ENCODE data around the gene CXCL9. TPM values are rescaled to one million over a fixed set of nuclear protein-coding genes. Genes with fewer than 3 reads are reported as not detected.
A peak's percentile ranks its signal among the peaks of the same experiment; 100 is the strongest.
"Not testable (repeated sequence)": the region's sequence is repeated elsewhere in the genome, so short reads cannot be mapped to it uniquely, and the experiment has no call there.

The CXCL9 gene
- polyA plus RNA-seq, 1 donor: 2.8 TPM

GRCh38 chr4:75998525-75999147 is 8.7 kb downstream of the CXCL9 start:
- H3K9me3 ChIP-seq (ENCODE audit: control insufficient read depth, low read depth, low read length); H3K27me3 ChIP-seq (ENCODE audit: control insufficient read depth, insufficient read depth, low read length); DNase-seq; H3K4me3 ChIP-seq (ENCODE audit: low read length); H3K36me3 ChIP-seq (ENCODE audit: control insufficient read depth, insufficient read depth, low read length); H3K27ac ChIP-seq (ENCODE audit: low read length): not testable (repeated sequence)
- WGBS (ENCODE audit: insufficient coverage, low lambda C conversion rate): no CpG with 5 or more reads among the region's 2 CpGs
- peaks cover 22% of the 10 kb centered on the region for H3K4me1 ChIP-seq (ENCODE audit: control insufficient read depth, insufficient read depth, low read length)

DNA sequence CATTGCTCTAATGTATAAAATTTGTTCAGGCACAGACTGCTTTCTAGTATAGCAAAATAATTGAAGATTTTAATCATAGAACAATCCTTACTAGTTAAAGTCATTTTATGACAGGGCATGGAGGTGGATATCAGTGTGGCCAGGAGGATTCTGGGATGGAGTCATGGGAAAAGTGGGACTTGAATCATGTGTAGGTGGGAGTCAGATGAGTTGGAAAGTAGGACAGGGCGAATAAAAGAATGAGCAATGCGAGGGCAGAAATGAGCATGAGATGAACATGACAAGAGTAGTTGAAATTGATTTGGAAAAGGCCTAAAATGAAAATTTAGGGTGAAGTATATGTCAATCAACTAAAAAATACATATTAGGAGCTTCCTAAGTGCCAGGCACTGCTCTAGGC is 9.4 kb downstream of the CXCL9 start:
- Histone ChIP-seq H3K4me1 (ENCODE audit: control insufficient read depth, insufficient read depth, low read length) (peaks cover 22% of the 10 kb centered on the region), H3K27me3 (ENCODE audit: control insufficient read depth, insufficient read depth, low read length) (no peaks in the 10 kb centered on the region), H3K4me3 (ENCODE audit: low read length) (no peak overlapping the region), H3K9me3 (ENCODE audit: control insufficient read depth, low read depth, low read length) (no peaks in the 10 kb centered on the region), H3K27ac (ENCODE audit: low read length) (no peak overlapping the region), H3K36me3 (ENCODE audit: control insufficient read depth, insufficient read depth, low read length) (no peaks in the 10 kb centered on the region)
- WGBS (ENCODE audit: insufficient coverage, low lambda C conversion rate): 93% methylated on average over 2 of the region's 2 CpGs
- DNase-seq: no peak

GRCh38 chr4:75997081-75997480 is 10.2 kb downstream of the CXCL9 start:
- DNase-seq: peak in 1 of 2 donors; percentile 59
- no peak overlapping the region for H3K4me3 ChIP-seq (ENCODE audit: low read length)
- no peaks in the 10 kb centered on the region for H3K9me3 ChIP-seq (ENCODE audit: control insufficient read depth, low read depth, low read length)
- peaks cover 17% of the 10 kb centered on the region for H3K4me1 ChIP-seq (ENCODE audit: control insufficient read depth, insufficient read depth, low read length)
- H3K27ac ChIP-seq (ENCODE audit: low read length): no peak overlapping the region
- 80% methylated on average over 1 of the region's 1 CpG for WGBS (ENCODE audit: insufficient coverage, low lambda C conversion rate)
- H3K27me3 ChIP-seq (ENCODE audit: control insufficient read depth, insufficient read depth, low read length): no peaks in the 10 kb centered on the region
- no peaks in the 10 kb centered on the region for H3K36me3 ChIP-seq (ENCODE audit: control insufficient read depth, insufficient read depth, low read length)

DNA sequence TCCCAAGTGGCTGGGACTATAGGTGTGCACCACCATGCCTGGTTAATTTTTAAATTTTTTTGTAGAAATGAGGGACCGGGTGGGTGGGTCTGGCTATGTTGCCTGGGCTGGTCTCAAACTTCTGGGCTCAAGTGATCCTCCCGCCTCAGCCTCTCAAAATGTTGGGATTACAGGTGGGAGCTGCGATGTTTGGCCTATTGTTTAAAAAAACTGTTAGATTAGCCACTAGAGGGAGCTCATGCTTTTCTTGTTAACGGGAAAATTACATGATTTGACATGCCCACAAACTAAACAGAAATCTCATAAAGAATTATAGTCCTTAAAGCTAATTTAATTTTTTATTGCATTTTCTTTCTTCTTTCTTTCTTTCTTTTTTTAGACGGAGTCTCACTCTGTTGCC is 11.6 kb downstream of the CXCL9 start:
- WGBS (ENCODE audit: insufficient coverage, low lambda C conversion rate): 0% methylated on average over 1 of the region's 5 CpGs
- Histone ChIP-seq H3K27me3 (ENCODE audit: control insufficient read depth, insufficient read depth, low read length) (no peaks in the 10 kb centered on the region), H3K27ac (ENCODE audit: low read length) (no peak overlapping the region), H3K4me1 (ENCODE audit: control insufficient read depth, insufficient read depth, low read length) (peaks cover 11% of the 10 kb centered on the region), H3K9me3 (ENCODE audit: control insufficient read depth, low read depth, low read length) (no peaks in the 10 kb centered on the region), H3K4me3 (ENCODE audit: low read length) (no peak overlapping the region), H3K36me3 (ENCODE audit: control insufficient read depth, insufficient read depth, low read length) (no peaks in the 10 kb centered on the region)
- peak in 1 of 2 donors; percentile 34 for DNase-seq

DNA sequence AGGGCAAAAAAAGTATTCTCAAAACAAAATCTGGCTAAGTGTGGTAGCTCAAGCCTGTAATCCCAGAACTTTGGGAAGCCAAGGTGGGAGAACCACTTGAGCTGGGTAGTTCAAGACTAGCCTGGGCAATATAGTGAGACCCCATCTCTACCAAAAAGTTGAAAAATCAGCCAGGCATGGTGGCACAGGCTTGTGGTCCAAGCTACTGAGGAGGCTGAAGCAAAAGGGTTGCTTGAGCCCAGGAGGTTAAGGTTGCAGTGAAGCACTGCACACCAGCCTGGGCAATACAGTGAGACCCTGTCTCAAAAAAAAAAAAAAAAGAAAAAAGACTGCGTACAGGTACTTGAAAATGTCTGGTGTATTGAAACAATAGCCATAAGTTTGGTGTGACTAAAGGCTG is 14.8 kb downstream of the CXCL9 start:
- Histone ChIP-seq H3K27ac (ENCODE audit: low read length) (no peak overlapping the region), H3K4me1 (ENCODE audit: control insufficient read depth, insufficient read depth, low read length) (peaks cover 3% of the 10 kb centered on the region), H3K4me3 (ENCODE audit: low read length) (no peak overlapping the region), H3K27me3 (ENCODE audit: control insufficient read depth, insufficient read depth, low read length) (no peaks in the 10 kb centered on the region), H3K36me3 (ENCODE audit: control insufficient read depth, insufficient read depth, low read length) (no peaks in the 10 kb centered on the region), H3K9me3 (ENCODE audit: control insufficient read depth, low read depth, low read length) (no peaks in the 10 kb centered on the region)
- no peak for DNase-seq
- WGBS (ENCODE audit: insufficient coverage, low lambda C conversion rate): 100% methylated on average over 1 of the region's 1 CpG

DNA sequence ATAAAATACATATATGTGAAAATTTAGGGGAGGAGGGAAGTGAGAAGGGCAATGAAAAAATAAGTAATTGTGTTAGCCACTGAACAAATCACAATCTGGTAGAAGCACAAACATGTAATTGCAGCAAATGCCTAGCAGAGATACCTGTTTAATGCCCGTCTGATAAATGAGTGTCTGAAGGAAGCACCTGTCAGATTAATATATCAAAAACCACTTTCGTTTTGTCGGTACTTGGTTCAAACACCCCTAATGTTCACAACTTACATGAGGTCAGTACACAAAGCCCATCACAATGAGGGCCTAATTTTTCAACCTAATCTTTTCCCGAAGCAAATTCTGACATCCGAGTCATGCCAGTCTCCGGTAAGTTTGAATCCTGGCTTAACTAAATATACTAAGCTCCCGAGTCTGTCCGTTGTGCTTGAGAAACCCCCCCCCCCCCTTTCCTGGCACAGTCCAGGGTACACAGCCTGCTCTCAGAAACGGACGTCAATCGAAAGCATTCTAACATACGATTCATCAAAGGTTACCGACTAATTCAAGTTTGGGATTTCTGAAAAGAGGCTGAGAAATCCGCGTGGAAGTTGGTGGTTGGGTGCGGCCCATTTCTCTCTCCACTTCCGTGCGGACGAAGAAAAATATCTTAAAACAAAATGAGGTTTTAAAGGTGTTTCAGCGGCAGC is 17.3 kb downstream of the CXCL9 start:
- Histone ChIP-seq H3K27ac (ENCODE audit: low read length) (peak overlapping the region; percentile 19), H3K36me3 (ENCODE audit: control insufficient read depth, insufficient read depth, low read length) (no peaks in the 10 kb centered on the region), H3K27me3 (ENCODE audit: control insufficient read depth, insufficient read depth, low read length) (no peaks in the 10 kb centered on the region), H3K4me3 (ENCODE audit: low read length) (peak overlapping the region; percentile 81), H3K9me3 (ENCODE audit: control insufficient read depth, low read depth, low read length) (no peaks in the 10 kb centered on the region), H3K4me1 (ENCODE audit: control insufficient read depth, insufficient read depth, low read length) (peaks cover 3% of the 10 kb centered on the region)
- DNase-seq: peak in 1 of 2 donors; percentile 30
- WGBS (ENCODE audit: insufficient coverage, low lambda C conversion rate): no CpG with 5 or more reads among the region's 20 CpGs

DNA sequence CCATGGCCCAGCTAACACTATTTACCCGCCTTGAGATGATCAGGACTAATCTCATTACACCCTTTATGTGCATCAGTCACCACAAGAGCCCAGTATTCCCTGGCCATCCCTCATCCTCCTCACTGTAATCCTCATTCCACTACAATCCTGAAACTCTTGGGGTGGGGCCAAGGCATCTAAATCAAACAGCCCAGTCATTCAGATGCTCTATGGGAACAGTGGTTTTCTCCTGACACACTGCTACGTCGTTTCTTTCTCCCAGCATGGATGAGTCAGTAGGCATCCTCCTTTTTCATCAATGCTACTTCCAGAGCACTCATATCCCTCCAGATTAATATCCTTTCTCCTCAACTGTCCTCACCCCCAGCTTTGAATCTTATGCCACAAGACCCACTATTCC is 22.2 kb downstream of the CXCL9 start:
- Histone ChIP-seq H3K4me1 (ENCODE audit: control insufficient read depth, insufficient read depth, low read length) (peaks cover 3% of the 10 kb centered on the region), H3K27me3 (ENCODE audit: control insufficient read depth, insufficient read depth, low read length) (no peaks in the 10 kb centered on the region), H3K4me3 (ENCODE audit: low read length) (no peak overlapping the region), H3K9me3 (ENCODE audit: control insufficient read depth, low read depth, low read length) (no peaks in the 10 kb centered on the region), H3K36me3 (ENCODE audit: control insufficient read depth, insufficient read depth, low read length) (peaks cover 11% of the 10 kb centered on the region), H3K27ac (ENCODE audit: low read length) (no peak overlapping the region)
- WGBS (ENCODE audit: insufficient coverage, low lambda C conversion rate): 95% methylated on average over 3 of the region's 3 CpGs
- no peak for DNase-seq

- no CpG with 5 or more reads among the region's 4 CpGs for WGBS (ENCODE audit: insufficient coverage, low lambda C conversion rate)
- peaks cover 37% of the 10 kb centered on the region for H3K36me3 ChIP-seq (ENCODE audit: control insufficient read depth, insufficient read depth, low read length)
- H3K9me3 ChIP-seq (ENCODE audit: control insufficient read depth, low read depth, low read length): no peaks in the 10 kb centered on the region
- H3K4me1 ChIP-seq (ENCODE audit: control insufficient read depth, insufficient read depth, low read length): no peaks in the 10 kb centered on the region
- no peak overlapping the region for H3K27ac ChIP-seq (ENCODE audit: low read length)
- no peak for DNase-seq
- no peak overlapping the region for H3K4me3 ChIP-seq (ENCODE audit: low read length)
- H3K27me3 ChIP-seq (ENCODE audit: control insufficient read depth, insufficient read depth, low read length): no peaks in the 10 kb centered on the region
Measured at GRCh38 chr4:75980576-75980975, 26.7 kb downstream of the CXCL9 start.

- H3K27me3 ChIP-seq (ENCODE audit: control insufficient read depth, insufficient read depth, low read length): no peaks in the 10 kb centered on the region
- H3K4me3 ChIP-seq (ENCODE audit: low read length): no peak overlapping the region
- DNase-seq: no peak
- WGBS (ENCODE audit: insufficient coverage, low lambda C conversion rate): 100% methylated on average over 1 of the region's 2 CpGs
- H3K36me3 ChIP-seq (ENCODE audit: control insufficient read depth, insufficient read depth, low read length): peaks cover 59% of the 10 kb centered on the region
- no peaks in the 10 kb centered on the region for H3K4me1 ChIP-seq (ENCODE audit: control insufficient read depth, insufficient read depth, low read length)
- no peak overlapping the region for H3K27ac ChIP-seq (ENCODE audit: low read length)
- H3K9me3 ChIP-seq (ENCODE audit: control insufficient read depth, low read depth, low read length): no peaks in the 10 kb centered on the region
Measured at GRCh38 chr4:75976177-75976576, 31.1 kb downstream of the CXCL9 start.

DNA sequence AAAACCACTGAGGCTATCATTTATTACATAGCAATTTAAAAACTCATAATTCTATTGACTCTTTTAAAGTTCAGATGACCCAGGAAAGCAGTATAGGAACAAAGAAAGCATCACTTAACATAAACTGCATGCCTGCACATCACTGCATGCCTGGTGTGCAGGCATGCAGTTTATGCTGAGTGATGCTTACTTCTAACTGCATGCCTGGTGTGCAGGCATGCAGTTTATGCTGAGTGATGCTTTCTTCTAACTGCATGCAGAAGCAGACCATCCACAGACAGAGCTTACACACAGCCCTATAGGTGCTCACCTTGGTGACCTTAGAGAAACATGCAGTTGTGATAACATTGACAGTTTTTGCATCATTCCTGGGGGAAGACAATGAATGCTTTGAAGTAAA is 33.5 kb downstream of the CXCL9 start:
- H3K4me1 ChIP-seq (ENCODE audit: control insufficient read depth, insufficient read depth, low read length): no peaks in the 10 kb centered on the region
- H3K36me3 ChIP-seq (ENCODE audit: control insufficient read depth, insufficient read depth, low read length): peaks cover 63% of the 10 kb centered on the region
- no peaks in the 10 kb centered on the region for H3K27me3 ChIP-seq (ENCODE audit: control insufficient read depth, insufficient read depth, low read length)
- H3K9me3 ChIP-seq (ENCODE audit: control insufficient read depth, low read depth, low read length): no peaks in the 10 kb centered on the region
- DNase-seq: no peak
- H3K4me3 ChIP-seq (ENCODE audit: low read length): no peak overlapping the region
- H3K27ac ChIP-seq (ENCODE audit: low read length): no peak overlapping the region

GRCh38 chr4:75968084-75968483 is 39.2 kb downstream of the CXCL9 start:
- peaks cover 76% of the 10 kb centered on the region for H3K36me3 ChIP-seq (ENCODE audit: control insufficient read depth, insufficient read depth, low read length)
- no peak for DNase-seq
- H3K4me3 ChIP-seq (ENCODE audit: low read length): no peak overlapping the region
- peaks cover 3% of the 10 kb centered on the region for H3K9me3 ChIP-seq (ENCODE audit: control insufficient read depth, low read depth, low read length)
- H3K4me1 ChIP-seq (ENCODE audit: control insufficient read depth, insufficient read depth, low read length): no peaks in the 10 kb centered on the region
- 88% methylated on average over 3 of the region's 3 CpGs for WGBS (ENCODE audit: insufficient coverage, low lambda C conversion rate)
- no peaks in the 10 kb centered on the region for H3K27me3 ChIP-seq (ENCODE audit: control insufficient read depth, insufficient read depth, low read length)
- no peak overlapping the region for H3K27ac ChIP-seq (ENCODE audit: low read length)

All from large intestine (tissue), 3 donors.